GM12873 (cell line): ENCODE data around the gene TPK1.

Experiments
- TF ChIP-seq, protein P1 (sequence below): IDR thresholded peaks from 2 replicates; pipeline ENCODE4 v1.5.1; 2012; ENCODE audit warnings: low read depth, mild to moderate bottlenecking, moderate library complexity, low read length, control low read depth; ENCODE audit not compliant: insufficient read depth; ENCODE audit errors: missing control alignments

TPK1 gene

DNA sequence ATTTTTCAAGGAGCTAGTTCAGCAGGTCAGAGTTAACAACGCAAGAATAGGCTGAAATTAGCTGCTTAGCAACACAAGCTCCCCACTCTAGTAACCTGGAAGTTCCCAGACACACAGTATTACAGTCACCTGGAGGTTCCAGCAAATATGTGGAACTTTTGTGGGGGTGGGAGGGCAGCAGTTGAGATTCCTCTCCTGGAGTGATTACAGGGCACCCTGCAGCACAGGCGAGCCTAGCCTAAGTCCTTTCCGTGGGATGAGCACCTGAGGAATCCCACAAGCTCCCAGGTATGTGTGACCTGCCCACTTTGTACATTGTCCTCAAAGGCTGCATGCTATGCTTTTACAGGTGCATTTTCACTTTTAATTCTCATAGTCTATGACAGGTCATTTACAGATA, 13.6 kb downstream of the TPK1 start:
- TF ChIP-seq, protein P1, sequence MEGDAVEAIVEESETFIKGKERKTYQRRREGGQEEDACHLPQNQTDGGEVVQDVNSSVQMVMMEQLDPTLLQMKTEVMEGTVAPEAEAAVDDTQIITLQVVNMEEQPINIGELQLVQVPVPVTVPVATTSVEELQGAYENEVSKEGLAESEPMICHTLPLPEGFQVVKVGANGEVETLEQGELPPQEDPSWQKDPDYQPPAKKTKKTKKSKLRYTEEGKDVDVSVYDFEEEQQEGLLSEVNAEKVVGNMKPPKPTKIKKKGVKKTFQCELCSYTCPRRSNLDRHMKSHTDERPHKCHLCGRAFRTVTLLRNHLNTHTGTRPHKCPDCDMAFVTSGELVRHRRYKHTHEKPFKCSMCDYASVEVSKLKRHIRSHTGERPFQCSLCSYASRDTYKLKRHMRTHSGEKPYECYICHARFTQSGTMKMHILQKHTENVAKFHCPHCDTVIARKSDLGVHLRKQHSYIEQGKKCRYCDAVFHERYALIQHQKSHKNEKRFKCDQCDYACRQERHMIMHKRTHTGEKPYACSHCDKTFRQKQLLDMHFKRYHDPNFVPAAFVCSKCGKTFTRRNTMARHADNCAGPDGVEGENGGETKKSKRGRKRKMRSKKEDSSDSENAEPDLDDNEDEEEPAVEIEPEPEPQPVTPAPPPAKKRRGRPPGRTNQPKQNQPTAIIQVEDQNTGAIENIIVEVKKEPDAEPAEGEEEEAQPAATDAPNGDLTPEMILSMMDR = no peak

DNA sequence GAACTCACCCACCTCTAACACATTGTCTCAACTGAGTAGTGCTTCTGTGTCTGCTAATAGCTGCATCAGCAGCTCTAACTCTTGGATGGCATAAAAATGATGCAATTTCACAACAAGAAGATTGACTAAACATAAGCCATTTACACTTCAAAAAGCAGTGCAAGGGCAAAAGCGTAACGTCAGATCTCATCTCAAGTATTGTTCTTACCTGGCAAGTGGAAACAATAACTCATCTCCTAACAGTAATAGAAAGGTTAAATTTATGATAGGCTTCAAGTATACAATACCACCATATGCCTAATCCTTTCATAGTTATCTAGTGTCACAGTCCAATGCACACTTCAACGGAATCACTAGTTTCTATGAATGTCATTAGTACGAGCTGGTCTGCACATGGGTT, 14.8 kb downstream of the TPK1 start:
- TF ChIP-seq, protein P1 = no peak

DNA sequence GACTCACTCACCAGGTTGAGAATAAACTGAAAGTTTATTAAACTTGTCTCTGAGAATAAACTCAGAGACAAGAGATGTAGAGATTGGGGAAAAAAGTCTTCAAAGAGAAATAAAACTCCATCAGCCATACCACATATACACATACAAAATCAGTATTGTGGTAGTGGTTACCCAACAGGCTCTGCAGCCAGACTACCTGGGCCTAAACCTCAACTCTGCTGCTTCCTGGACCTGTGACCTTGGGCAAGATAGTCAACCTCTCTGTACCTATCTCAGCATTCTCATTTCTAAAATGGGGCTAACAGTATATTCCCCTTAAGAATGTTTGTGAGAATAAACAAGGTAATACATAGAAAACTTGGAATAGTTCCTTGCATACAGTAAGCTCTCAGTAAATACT, 15.3 kb downstream of the TPK1 start:
- TF ChIP-seq, protein P1 = no peak

DNA sequence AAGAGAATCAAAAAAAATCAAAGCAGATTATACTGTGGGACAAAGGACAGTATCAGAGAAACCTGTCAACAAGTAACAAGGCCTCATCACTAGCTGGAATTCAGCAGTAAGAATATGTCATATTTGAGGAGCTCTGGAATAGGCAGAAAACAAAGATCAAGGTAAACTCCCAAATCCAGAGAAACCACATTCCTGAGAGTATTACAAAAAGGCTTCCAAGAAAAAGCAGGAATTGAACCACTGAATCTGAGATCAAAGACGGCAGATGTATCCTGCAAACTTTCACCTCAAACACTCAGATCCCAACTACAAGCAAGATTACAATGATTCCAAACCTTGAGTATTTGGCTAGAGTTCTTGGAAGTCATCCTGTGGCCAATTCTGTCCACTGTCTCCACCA, 16.3 kb downstream of the TPK1 start:
- TF ChIP-seq, protein P1 = no peak

DNA sequence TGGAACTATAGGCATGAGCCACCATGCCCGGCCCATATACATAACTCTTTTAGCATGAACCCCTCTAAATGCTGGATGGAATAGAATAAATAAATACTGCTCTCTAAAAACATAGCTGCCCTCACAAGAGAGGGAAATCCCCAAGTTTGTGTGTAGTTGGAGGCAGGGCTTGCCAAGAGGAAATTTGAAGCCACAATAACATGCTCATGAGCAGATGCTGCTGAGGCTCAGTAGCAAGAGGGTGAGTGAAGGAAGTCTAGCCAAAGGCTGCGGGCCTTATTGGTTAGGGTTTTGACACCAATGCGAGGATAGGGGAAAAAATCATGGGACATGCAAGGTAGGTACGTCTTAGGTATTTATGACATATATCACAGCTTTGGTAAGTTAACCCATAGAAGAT, 17.3 kb downstream of the TPK1 start:
- TF ChIP-seq, protein P1 = no peak

DNA sequence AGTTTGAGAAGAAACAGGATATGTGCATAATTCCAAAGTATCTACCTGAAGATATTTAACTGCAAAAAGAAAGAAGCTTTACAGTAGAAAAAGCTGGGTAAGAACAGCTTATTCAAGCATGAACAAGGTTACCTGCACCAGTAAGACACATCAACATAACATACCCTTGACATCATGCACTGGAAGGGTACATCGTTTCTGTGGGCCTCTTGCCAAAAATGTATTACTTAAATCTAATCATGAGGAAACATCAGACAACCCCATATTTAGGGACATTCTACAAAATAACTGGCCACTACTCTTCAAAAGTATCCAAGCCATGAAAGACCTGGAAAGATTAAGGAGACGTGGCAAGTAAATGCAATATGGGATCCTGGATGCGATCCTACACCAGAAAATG, 18.9 kb downstream of the TPK1 start:
- TF ChIP-seq, protein P1 = no peak

DNA sequence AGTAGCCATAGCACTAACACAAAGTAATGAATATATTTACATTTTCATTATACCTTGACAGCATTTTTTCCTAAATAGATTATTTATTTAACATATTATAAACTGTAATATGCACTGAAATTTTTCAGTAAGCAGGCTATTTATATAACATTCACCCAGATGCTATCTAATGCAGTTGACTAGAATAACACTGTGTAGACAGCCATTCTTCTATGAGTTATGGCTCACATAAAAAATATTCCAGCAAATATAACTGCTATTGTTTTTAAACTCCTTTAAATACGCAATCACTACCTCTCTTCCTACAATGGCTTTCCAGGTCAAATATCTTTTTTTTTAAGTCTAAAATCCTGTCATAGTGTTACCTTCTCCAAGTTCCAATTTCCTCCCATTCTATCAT, 21.6 kb downstream of the TPK1 start:
- TF ChIP-seq, protein P1 = no peak
